GM12878 (cell line): ENCODE measurements around the gene USP17L30. TPM values are rescaled to one million over a fixed set of nuclear protein-coding genes. Genes with fewer than 3 reads are reported as not detected.
"Not testable (repeated sequence)": the region's sequence is repeated elsewhere in the genome, so short reads cannot be mapped to it uniquely, and the experiment has no call there.

Source experiments
- ATAC-seq: fragments of 200-7000 bp; cut with Tn5 transposase; 3 replicates; pipeline ENCODE4 v1.9.1; 2020; ENCODE audit warnings: mild to moderate bottlenecking, moderate library complexity
- Bru-seq: library from RNA; stranded (reverse); fragments of 400-500 nt; gene quantifications from one replicate; lab custom pipeline; 2021; lab: Mats Ljungman, UMichigan
- BruChase-seq, 2 experiments: library from RNA; stranded (reverse); fragments of 400-500 nt; gene quantifications; one replicate each; lab custom pipeline; 2021; lab: Mats Ljungman, UMichigan
- BruUV-seq: library from RNA; stranded (reverse); fragments of 400-500 nt; replicated peaks from 2 replicates; lab custom pipeline; 2021; lab: Mats Ljungman, UMichigan
- CTCF ChIA-PET: fragments of 300-600 bp; sonication (Branson Sonifier 250); formaldehyde crosslinking; extraction: SDS; loops from one replicate; lab custom pipeline; 2021; ENCODE audit warnings: inconsistent platforms; lab: Yijun Ruan, JAX
- POLR2A ChIA-PET: fragments of 350-600 bp; formaldehyde crosslinking; extraction: SDS; loops from one replicate; lab custom pipeline; 2021; ENCODE audit warnings: inconsistent platforms; lab: Charles Lee
- RAD21 ChIA-PET: fragments of 300-600 bp; sonication (Branson Sonifier 250); formaldehyde crosslinking; loops from one replicate; lab custom pipeline; 2023; ENCODE audit warnings: antibody characterized with exemption; ENCODE audit not compliant: unreplicated experiment; lab: Charles Lee
- SMC1A ChIA-PET: fragments of 300-600 bp; sonication (Branson Sonifier 250); formaldehyde crosslinking; loops from one replicate; lab custom pipeline; 2023; ENCODE audit not compliant: unreplicated experiment, uncharacterized antibody; lab: Charles Lee
- DNase-seq: peaks from one replicate; pipeline ENCODE4 v3.0.0-alpha.2; 2011; ENCODE audit warnings: low read depth, low spot score
- FAIRE-seq: peaks from 3 replicates; lab custom pipeline; 2011; peaks lifted over from hg19 to GRCh38; lab: Jason Lieb, UNC
- H2AFZ ChIP-seq: 2 replicates; pipeline ENCODE4 v1.6.0; 2011; ENCODE audit warnings: low read depth, low read length, control low read depth; ENCODE audit not compliant: control insufficient read depth
- H3K27ac ChIP-seq: 2 replicates; pipeline ENCODE4 v1.5.1; 2011; ENCODE audit warnings: control low read depth; ENCODE audit not compliant: control insufficient read depth, insufficient read depth
- H3K27me3 ChIP-seq, 2 experiments: replicated peaks in 1 of 2; 2 replicates each; pipeline versions ENCODE4 v1.6.0 to v1.6.1; 2011; ENCODE audit warnings: low read length in 1 of 2; ENCODE audit not compliant: control insufficient read depth in 2 of 2, insufficient read depth in 2 of 2
- H3K36me3 ChIP-seq, 2 experiments: 2 replicates each; pipeline ENCODE4 v1.5.1; 2011; ENCODE audit warnings: low read length in 1 of 2; ENCODE audit not compliant: control insufficient read depth in 2 of 2, insufficient read depth in 2 of 2
- H3K4me1 ChIP-seq: 2 replicates; pipeline ENCODE4 v1.6.1; 2011; ENCODE audit warnings: mild to moderate bottlenecking, low read length, moderate library complexity, mixed read lengths; ENCODE audit not compliant: control insufficient read depth, insufficient read depth
- H3K4me2 ChIP-seq: 2 replicates; pipeline ENCODE4 v1.6.0; 2011; ENCODE audit warnings: control low read depth; ENCODE audit not compliant: control insufficient read depth, insufficient read depth
- H3K4me3 ChIP-seq: fragments of 200-600 bp; sonication (generic); 2 replicates; pipeline ENCODE4 v1.5.1; 2016
- H3K79me2 ChIP-seq: 2 replicates; pipeline ENCODE4 v1.6.0; 2011; ENCODE audit warnings: low read length; ENCODE audit not compliant: control insufficient read depth, insufficient read depth
- H3K9ac ChIP-seq: 2 replicates; pipeline ENCODE4 v1.8.0; 2011; ENCODE audit warnings: low read length, control low read depth, mixed read lengths; ENCODE audit not compliant: control insufficient read depth, insufficient read depth
- H3K9me3 ChIP-seq: replicated peaks from 3 replicates; pipeline ENCODE4 v1.5.1; 2011; ENCODE audit warnings: mild to moderate bottlenecking, low read length; ENCODE audit not compliant: control insufficient read depth, insufficient read depth
- H4K20me1 ChIP-seq: 2 replicates; pipeline ENCODE4 v1.6.0; 2011; ENCODE audit not compliant: control insufficient read depth, insufficient read depth
- WGBS: methylation state at CpG from one replicate; pipeline ENCODE4 v1.1.6; 2016; ENCODE audit warnings: low lambda C conversion rate; ENCODE audit not compliant: insufficient replicate concordance, insufficient coverage; ENCODE audit errors: missing lambda C conversion rate; 5-methylcytosine and 5-hydroxymethylcytosine counted together
- in situ Hi-C: fragments of 300-500 bp; cut with MboI; formaldehyde crosslinking; loops from 9 replicates; pipeline ENCODE4 v1.14.3; 2018; ENCODE audit warnings: mixed read lengths
- intact Hi-C: fragments of 100-400 bp; cut with micrococcal nuclease; formaldehyde crosslinking; loops from one replicate; pipeline ENCODE4 v1.14.2; 2022; ENCODE audit not compliant: unreplicated experiment
- long read RNA-seq, 2 experiments: library from polyadenylated mRNA; unstranded; transcript quantifications; one replicate each; pipeline ENCODE4 v2.0.0, GENCODE V29; 2019 to 2020
- polyA minus RNA-seq, 3 experiments: library from RNA; depleted of rRNA, polyadenylated mRNA; stranded (reverse); fragments of >200 nt; gene quantifications; 2 replicates each; pipeline ENCODE4 v1.2.3, GENCODE V29; 2011
- polyA plus RNA-seq, 11 experiments: library from polyadenylated mRNA; depleted of rRNA in 4 of 11; unstranded in 6 of 11; stranded (reverse) in 5 of 11; fragments of >200 nt; fragmentation: Nextera tagmentation in 4 of 11; fragmentation: Illumina TruSeq in 1 of 11; extraction: Ambion mirVana in 4 of 11; extraction: Trizol in 1 of 11; gene quantifications; 1 replicate in 1 of 11; 2 replicates in 10 of 11; pipeline versions ENCODE4 v1.2.1 to v1.2.3, GENCODE V29; 2011 to 2016; ENCODE audit warnings: inconsistent platforms in 2 of 11, missing spikeins in 2 of 11, low read depth in 1 of 11
- total RNA-seq, 4 experiments: library from RNA; depleted of rRNA in 3 of 4; stranded (reverse); fragments of >200 nt in 3 of 4; fragmentation: Illumina TruSeq in 1 of 4; extraction: Trizol in 1 of 4; gene quantifications; 2 replicates each; pipeline versions ENCODE4 v1.2.1 to v1.2.3, GENCODE V29; 2013 to 2021

The USP17L30 gene, protein sequence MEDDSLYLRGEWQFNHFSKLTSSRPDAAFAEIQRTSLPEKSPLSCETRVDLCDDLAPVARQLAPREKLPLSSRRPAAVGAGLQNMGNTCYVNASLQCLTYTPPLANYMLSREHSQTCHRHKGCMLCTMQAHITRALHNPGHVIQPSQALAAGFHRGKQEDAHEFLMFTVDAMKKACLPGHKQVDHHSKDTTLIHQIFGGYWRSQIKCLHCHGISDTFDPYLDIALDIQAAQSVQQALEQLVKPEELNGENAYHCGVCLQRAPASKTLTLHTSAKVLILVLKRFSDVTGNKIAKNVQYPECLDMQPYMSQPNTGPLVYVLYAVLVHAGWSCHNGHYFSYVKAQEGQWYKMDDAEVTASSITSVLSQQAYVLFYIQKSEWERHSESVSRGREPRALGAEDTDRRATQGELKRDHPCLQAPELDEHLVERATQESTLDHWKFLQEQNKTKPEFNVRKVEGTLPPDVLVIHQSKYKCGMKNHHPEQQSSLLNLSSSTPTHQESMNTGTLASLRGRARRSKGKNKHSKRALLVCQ
- total RNA-seq (2013; cell fraction: nucleolus; rRNA removed) = not detected in 2 replicates
- total RNA-seq (2014; rRNA removed) (not detected in 2 replicates), total RNA-seq (2014; rRNA removed; fragmentation: Illumina TruSeq; extraction: Trizol) (not detected in 2 replicates), total RNA-seq (2021) (not detected in 2 replicates), polyA plus RNA-seq (2011; rRNA removed) (not detected in 2 replicates), polyA plus RNA-seq (2014; fragmentation: Illumina TruSeq; extraction: Trizol) (not detected in 2 replicates), polyA plus RNA-seq (2014; fragmentation: Nextera tagmentation; extraction: Ambion mirVana) (not detected), polyA plus RNA-seq (2014; rRNA removed) (not detected in 2 replicates), polyA plus RNA-seq (2016; fragmentation: Nextera tagmentation; extraction: Ambion mirVana) (not detected), polyA minus RNA-seq (2011; rRNA and poly(A)+ RNA removed) (not detected in 2 replicates), Bru-seq, nascent RNA (not detected), BruChase-seq, experiment 1, labeled RNA remaining after a 6-hour chase (not detected), BruChase-seq, experiment 2, labeled RNA remaining after a 2-hour chase (not detected)
- polyA plus RNA-seq (2011; ENCODE audit: low read depth) = not detected
- not detected in 2 replicates for polyA plus RNA-seq (2011; cell fraction: cytosol; rRNA removed)
- not detected in 2 replicates for polyA plus RNA-seq (2011; cell fraction: nucleus; rRNA removed)
- polyA plus RNA-seq (2012) = not detected in 2 replicates
- polyA minus RNA-seq (2011; cell fraction: cytosol; rRNA and poly(A)+ RNA removed) = not detected in 2 replicates
- polyA minus RNA-seq (2011; cell fraction: nucleus; rRNA and poly(A)+ RNA removed) = not detected in 2 replicates
- long read RNA-seq, experiment 1 = 0 reads
- long read RNA-seq, experiment 2 = 0 reads

- intact Hi-C loops, H3K27ac ChIP-seq, POLR2A ChIA-PET, H3K9me3 ChIP-seq, H2AFZ ChIP-seq, in situ Hi-C loops, H3K36me3 ChIP-seq, ATAC-seq, SMC1A ChIA-PET, CTCF ChIA-PET, BruUV-seq, DNase-seq, H4K20me1 ChIP-seq, H3K4me2 ChIP-seq, H3K27me3 ChIP-seq, H3K9ac ChIP-seq, FAIRE-seq, H3K79me2 ChIP-seq, RAD21 ChIA-PET, H3K4me1 ChIP-seq, H3K4me3 ChIP-seq: not testable (repeated sequence)
- WGBS = no CpG with 5 or more reads among the region's 15 CpGs
Observed at GRCh38 chr4:9362829-9363228, at the start of gene USP17L30. Gene USP17L30, plus strand, starts transcription at chr4:9363129. Its CDS starts 0 bp downstream, at chr4:9363129.

GRCh38 chr4:9324191-9324590, 38.7 kb upstream of the USP17L30 start:
- H3K4me1 ChIP-seq, BruUV-seq, H4K20me1 ChIP-seq, H3K36me3 ChIP-seq, FAIRE-seq, ATAC-seq, H3K27ac ChIP-seq, H3K4me2 ChIP-seq, in situ Hi-C loops, intact Hi-C loops, SMC1A ChIA-PET, POLR2A ChIA-PET, H2AFZ ChIP-seq, DNase-seq, RAD21 ChIA-PET, H3K9me3 ChIP-seq, H3K9ac ChIP-seq, H3K79me2 ChIP-seq, H3K27me3 ChIP-seq, CTCF ChIA-PET, H3K4me3 ChIP-seq: not testable (repeated sequence)
- WGBS = 26% methylated on average over 4 of the region's 13 CpGs

DNA sequence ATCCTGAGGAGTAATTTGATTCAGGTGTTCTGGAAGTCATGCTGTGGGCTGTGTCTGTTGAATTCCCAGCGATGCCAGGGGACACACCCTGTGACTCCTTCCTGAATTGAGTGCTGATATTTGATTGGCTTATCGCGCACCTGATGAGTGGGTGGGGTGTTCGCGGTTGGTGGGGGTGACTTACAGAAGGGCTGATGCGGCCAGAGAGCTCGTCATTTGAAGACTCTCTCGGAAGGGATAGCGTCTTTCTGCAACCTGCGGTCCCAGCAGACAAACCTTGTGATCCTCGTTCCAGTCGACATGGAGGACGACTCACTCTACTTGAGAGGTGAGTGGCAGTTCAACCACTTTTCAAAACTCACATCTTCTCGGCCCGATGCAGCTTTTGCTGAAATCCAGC, 38.1 kb upstream of the USP17L30 start, which contains the start of gene USP17L24:
Gene USP17L24, plus strand, starts transcription at position 301 of the 400 bp plus-strand sequence. Its CDS starts 0 bp downstream, at position 301.
- no CpG with 5 or more reads among the region's 15 CpGs for WGBS
- H3K9me3 ChIP-seq, in situ Hi-C loops, ATAC-seq, H3K27ac ChIP-seq, CTCF ChIA-PET, DNase-seq, H3K9ac ChIP-seq, SMC1A ChIA-PET, intact Hi-C loops, H3K36me3 ChIP-seq, FAIRE-seq, H3K79me2 ChIP-seq, POLR2A ChIA-PET, H3K27me3 ChIP-seq, H3K4me3 ChIP-seq, H4K20me1 ChIP-seq, H3K4me2 ChIP-seq, H2AFZ ChIP-seq, RAD21 ChIA-PET, BruUV-seq, H3K4me1 ChIP-seq: not testable (repeated sequence)
